Ovary (tissue), 3 donors: Measurements from ENCODE around the gene CIZ1.

ENCODE experiments used
- CTCF ChIP-seq, 3 donors: fragments of 450-650 bp in 2 of 3; fragments of 200-600 bp in 1 of 3; IDR thresholded peaks; one replicate each; pipeline versions ENCODE4 v1.5.1 to v1.8.0; 2016 to 2022; ENCODE audit warnings: antibody characterized with exemption in 3 of 3, mild to moderate bottlenecking in 1 of 3
- EP300 ChIP-seq: sonication (generic); formaldehyde crosslinking; IDR thresholded peaks from one replicate; pipeline ENCODE4 v1.6.1; 2017; ENCODE audit warnings: antibody characterized with exemption
- donor health status: DM: no; HTN: no; CAD: no.

DNA sequence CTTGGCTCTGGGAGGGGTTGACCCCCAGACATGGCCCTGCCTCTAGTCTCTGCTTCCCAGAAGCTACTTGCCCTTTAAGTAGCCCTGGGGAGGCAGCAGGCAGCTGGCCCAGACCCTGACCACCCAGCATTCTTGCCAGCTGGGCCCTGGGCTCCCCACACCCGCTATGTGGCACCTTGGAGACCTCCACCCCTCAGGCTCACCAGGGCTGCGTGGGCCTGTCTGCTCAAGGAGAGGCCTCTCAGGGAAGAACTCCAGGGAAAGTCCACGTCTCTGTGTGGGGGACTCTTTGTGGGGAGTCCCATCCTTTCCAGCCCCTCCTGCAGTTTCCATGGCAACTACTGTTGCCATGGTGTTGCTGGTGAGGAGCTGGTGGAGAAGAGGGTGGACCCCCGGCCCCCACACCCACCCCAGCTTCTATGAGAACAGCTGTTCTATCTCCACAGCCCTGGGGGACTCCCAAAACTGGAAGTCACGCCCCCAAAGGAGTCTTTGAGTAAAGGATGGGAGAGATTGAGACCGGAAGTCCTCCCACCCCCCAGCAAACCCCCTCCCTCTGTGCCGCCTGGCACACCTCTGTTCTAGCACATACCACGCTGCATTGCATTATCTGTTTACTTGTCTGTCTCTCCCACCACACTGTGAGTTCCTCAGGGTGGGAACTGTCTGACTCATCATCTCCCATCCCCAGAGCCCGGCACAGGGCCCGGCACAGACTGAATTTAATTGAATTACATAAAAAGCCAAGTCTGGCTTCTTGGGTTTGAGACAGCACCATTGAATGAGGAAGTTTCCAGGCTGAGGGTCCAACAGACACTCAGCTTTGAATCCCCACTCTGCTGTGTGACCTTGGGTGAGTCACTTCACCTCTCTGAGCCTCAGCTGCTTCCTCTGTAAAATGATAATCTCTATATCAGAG, 24.4 kb upstream of the CIZ1 start:
- TF ChIP-seq CTCF (IDR thresholded peaks at IDR 0.05) (no peak), EP300 (no peak)
